Measurements from ENCODE around the gene MGLL.
A peak's percentile ranks its signal among the peaks of the same experiment; 100 is the strongest.

The MGLL gene

DNA sequence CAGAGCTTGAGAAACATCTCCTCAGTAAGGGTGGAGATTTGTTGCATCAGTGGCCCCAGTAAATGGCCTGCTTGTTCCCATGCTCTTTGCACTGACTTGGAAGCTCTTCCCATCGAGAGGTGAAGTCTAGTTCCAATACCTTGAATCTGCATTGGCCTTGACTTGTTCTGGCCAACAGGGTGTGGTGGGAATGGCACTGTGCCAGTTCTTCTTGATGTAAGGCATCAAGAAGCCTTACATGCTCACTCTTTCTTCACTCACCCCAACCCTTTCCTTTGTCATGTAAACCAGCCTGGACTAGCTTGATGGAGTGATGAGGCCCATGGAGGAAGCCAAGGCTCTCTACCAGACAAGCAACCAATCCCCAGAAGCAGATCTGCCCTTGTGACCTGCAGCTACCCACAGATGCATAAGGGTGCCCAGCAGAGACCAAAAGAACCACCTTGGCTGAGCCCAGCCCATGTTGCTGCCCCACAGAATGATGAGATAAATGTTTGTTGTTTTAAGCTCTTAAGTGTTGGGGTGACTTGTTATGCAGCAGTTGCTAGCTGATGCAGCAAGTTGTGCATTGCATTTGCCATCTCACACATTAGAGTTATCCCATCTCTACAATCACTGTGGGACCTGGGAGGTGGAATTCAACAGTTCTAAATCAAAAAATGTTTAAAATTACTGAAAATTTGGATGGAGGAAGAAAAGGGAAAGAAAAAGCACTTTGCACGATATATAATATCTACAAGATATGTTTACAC lies 11.1 kb upstream of the MGLL start:
- DNase-seq, result no peak

DNA sequence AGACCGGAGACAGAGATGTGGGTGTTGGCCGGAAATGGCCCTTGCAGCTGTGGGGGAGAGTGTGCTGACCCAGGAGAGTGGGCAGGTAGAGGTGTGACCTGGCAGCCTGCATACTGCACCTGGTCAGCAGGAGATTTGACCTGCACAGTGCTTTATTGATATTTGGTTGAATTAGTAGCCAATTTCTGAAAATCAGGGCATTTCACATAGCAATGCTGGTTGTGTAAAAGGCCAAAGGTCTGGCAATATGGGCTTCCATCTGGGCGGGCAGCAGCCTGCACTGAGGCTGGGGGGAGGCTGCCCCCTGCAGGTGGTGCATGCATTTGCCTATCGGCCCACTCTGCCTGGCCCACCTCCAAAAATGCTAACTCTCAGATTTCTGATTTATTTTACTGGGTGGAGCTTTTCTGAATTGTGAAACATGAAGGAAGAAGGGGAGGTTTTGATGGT lies 9.4 kb upstream of the MGLL start:
- peak; percentile 13 for DNase-seq

DNA sequence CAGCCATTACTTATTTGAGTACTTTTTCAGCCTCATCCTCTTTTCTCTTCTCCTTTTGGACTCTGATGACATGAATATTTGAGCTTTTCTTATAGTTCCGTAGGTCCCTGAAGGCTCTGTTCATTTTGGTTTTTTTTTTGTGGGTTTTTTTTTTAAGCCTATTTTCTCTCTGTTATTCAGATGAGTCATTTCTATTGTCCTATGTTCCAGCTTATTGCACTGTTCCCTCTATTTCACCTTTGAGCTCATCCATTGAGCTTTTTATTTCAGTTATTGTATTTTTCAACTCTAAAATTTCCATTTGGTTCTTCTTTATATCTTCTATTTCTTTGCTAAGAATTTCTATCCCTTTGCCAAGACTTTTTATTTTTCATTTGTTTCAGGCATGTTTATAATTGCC lies 7.2 kb upstream of the MGLL start:
- no peak for DNase-seq

DNA sequence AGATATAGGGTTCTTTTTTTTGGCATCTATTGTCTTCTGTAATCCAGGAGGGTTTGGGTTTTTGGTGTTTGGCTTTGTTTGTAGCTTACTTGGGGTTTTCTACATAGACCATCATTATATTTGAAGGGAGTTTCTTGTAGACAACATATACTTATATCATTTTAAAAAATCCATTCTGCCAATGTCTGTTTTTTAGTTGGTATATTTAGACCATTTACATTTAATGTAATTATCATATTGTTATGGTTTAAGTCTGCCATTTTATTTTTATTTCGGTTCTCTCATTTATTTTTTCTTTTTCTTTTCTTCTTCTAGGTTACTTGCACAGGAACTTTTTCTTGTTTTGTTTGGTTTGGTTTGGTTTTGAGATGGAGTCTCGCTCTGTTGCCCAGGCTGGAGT lies 5.5 kb upstream of the MGLL start:
- DNase-seq, result no peak

DNA sequence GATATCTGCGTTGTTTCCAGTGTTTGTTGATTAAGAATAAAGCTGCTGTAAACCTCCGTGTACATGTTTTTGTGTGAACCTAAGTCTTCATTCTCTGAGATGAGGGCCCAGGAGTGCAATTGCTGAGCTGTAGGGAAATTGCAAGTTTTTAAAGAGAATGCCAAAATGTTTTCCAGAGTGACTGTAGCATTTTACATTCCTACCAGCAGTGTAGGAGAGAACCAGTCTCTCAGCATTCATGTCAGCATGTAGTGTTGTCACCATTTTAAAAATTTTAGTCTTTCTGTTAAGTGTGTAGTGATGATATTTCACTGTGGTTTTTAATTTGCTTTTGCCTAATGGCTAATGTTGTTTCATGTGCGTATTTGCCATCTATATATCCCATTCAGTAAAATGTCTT lies 3.4 kb upstream of the MGLL start:
- DNase-seq, result no peak

DNA sequence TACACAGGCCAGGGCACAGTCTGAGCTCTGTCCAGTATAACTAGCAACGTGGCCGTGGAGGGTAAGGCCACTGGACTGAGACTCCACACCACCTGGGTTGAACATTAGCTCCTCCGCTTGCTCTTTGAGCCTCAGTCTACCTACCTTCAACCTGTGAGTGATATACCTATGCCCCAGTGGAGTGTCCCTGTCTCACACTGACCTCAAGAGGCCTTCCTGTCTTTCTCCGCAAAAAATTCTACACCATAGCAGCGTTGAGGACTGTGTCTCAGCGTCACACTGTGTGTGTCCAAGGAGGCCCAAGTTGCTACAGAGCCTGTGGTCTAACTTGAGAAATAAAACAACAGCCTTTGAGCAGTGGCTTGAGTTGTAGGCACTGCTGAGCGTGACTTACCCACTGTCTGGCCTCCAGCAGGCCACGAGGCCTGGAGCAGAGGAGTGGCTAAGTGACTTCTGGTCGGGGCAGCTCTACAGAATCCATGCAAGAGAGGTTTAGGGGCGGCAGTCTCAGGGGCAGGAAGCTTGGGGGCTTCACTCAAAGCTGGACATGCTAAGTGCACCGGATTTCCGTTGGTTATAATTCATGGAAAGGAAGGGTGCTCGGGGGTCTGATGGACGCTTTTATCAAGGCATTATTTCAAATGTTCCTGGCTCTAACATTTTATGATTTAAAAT lies 2.0 kb upstream of the MGLL start:
- no peak for DNase-seq

DNA sequence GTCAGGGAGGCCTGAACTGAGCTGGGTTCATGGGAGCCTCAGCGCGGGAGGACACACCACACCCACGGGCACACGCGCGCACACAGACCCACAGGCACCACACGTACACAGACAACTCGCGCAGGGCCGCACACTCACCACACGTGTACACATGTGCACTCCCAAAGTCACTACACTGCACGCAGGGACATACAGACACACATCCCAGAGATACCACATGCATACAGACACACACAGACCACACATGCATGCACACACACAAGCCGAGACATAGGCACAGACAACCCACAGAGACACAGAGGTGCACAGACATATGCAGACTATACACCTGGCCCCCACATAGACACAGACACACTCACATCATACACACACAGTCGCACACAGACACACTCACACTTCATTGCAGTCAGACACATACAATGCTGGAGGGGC lies 1.1 kb upstream of the MGLL start:
- DNase-seq, result no peak

DNA sequence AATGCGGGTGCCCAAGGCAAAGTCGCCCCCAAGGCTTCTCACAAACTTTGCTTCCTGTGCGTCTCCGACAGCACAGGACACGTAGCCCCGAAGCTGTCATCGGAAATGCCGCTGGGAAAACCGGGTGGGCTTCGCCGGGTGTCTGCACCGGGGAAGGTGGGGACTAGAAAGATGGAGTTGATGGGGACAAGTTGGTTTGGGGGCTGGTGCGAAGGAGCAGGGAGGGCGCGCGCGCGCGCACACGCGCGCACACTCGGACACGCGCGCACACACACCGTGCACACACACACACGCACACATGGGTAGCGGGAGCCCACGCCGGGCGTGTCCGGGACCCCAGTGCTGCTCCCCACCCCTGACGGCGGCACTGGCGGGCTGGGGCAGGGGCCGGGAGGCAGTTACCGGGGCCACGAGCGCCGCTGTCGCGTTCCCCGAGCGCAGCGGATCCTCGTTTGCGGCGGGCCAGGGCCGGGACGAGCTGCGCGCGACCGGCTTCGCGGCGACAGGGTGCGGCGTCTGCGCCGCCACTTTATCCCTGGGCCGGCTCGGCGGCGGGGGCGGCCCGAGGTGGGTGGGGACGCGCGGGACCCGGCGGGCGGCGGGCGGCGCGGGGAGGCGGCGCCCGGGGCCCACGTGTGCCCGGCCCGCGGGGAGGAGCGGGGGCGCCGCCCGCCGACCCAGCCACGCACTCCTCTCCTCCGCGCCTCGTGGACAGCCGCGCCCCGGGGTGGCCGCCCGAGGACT lies 539 bp upstream of the MGLL start:
- DNase-seq, result peak; percentile 69

DNA sequence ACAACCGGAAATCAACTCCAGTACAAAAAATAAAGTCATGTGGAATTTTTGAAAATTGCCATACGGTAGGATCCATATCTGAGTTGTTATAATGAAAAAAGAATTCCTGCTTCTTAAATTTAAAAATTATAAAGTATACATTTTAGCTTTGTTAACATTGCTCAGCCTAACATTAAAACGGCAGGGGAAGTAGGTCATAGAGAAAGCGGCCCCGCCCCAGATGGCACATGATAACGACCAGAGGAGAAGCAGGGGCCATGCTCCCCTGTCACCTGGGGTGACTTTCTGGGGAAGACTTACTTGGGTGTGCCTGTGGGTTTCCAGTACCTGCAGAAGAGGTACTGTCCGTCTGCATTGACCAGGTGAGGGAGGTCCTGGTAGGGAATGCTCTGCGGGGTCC lies 921 bp downstream of the MGLL start:
- DNase-seq, result peak; percentile 11

DNA sequence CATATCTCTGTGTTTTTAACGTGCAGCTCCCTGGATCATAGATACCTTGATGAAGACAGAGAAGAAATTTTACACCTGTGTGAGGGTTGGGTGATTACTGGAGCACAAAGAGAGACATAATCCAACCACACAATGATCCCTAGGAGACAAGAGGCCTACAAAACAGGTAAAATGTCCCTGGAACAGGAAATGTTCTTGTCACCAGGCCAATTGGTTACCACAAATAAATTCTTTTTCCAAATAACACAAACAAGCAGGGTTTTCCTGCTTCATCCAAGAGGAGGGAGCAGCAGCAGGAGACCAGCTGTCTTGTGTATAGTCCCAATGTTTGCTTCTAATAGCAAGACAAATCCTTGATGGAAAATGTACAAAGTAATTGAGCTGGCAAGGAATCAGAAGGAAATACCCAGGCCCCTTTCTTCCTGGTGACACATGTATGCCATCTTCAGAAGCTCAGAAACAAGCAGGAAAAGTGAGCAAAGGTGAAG lies 1.4 kb downstream of the MGLL start:
- DNase-seq, result peak; percentile 45

DNA sequence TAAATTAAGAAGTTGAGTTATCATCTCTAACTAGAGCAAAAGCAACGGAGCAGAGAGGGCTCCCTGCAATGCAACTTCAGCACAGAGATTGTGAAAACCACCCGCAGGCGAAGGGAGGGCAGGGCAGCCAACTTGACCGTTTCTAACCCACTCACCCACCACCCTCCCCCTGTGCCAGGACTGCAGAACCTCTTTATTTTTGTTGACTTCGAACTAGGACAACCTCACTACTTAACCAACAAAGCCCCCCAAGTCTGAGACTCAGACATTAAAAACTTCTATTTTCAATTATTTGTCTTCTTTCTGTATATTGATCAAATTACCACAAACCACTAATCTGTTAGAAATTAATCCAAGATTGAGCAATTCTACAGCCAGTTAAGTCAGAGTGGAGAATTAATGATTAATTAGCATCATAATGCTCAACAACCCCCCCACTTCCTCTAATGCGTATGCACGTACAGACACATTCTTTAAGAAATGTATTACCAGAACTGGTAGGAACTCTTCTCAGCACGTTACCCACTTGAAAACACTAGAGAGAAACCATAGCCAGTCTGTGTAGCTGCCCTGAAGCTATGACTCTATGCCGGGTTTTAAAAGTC lies 2.0 kb downstream of the MGLL start:
- peak; percentile 10 for DNase-seq

DNA sequence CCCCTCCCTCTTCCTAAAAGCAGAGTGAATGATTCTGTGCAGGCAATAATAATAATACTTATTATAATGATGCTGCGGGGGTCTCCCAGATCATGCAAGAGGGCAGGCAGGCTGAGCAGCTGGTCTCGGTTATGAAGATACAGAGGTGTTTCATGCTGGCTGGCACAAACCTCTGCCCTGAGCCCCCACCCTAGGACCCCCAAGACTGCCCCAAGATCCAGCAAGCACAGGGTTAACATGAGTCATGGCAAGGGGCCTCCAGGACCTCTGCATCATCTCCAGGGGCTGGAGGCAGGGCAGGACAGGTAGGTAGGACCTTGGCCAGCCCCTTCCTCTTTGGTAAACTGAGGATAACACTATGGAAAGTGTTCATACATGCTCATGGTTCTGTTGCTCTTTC lies 2.7 kb downstream of the MGLL start:
- no peak for DNase-seq

DNA sequence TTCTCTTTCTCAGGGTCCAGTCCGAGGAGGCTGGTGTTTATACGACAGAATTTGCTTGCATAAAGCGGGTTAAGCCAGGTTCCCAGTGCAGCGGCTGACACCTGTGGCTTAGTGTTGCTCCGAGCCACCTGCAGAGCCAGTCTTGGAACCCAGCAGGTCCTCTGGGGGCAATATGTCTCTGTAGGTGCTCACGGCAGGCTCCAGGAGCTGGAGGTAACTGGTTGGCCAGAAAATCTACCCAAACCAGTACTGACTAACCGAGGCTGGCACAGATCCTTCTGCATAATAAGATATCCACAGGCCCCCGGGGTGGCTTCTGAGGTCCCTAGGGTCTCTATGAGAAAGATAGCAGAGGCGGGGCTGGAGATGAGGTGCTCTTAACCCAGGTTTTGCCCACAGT lies 3.2 kb downstream of the MGLL start:
- peak; percentile 13 for DNase-seq

DNA sequence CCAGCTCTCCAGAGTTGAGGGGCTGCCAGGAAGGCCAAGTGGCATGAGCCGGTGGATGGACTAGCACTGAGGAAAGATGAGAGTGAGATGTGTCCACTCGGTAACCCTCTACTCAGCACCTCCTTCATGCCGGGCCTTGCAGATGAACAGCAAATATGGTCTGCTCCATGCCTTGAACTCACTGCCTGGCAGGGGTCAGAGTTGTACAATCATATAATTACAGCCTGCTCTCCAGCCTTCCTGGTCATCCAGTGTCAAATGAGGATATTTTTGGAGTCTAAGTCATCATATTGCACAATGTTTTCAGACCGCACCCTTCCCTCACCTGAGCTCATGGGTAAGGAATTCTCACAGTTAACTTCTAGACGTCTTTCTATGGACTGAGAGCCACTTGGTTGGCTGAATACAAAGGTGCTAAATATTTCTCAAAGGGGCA lies 4.9 kb downstream of the MGLL start:
- DNase-seq, result no peak

DNA sequence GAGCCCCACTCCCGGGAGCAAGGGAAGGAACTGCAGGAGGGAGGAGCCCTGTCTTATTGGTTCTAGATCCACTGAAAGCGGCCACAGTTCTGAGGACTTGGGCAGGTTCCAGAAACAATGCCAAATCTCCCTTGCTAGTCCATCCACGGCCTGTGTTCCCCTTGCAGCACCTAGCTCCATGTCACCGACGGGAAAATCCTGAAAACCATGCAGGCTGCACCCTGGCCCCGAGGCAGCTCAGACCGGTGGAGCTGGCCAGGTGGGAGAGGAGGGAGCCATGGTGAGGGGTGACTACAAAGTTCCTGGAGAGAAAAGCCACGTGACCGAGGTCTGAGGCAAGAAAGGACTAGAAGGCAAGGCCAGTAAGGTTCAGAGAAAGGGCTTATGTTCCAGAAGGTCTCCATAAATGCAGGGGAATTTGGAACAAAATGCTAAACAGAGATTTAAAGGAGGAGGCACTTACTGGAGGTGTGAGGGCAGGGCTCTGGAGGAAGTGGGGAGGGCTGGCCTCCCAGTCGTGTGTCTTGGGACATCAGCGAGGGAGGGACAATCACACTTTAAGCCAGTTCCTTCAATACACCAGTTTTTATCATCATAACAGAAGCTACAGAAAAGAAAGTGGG lies 5.4 kb downstream of the MGLL start:
- no peak for DNase-seq

DNA sequence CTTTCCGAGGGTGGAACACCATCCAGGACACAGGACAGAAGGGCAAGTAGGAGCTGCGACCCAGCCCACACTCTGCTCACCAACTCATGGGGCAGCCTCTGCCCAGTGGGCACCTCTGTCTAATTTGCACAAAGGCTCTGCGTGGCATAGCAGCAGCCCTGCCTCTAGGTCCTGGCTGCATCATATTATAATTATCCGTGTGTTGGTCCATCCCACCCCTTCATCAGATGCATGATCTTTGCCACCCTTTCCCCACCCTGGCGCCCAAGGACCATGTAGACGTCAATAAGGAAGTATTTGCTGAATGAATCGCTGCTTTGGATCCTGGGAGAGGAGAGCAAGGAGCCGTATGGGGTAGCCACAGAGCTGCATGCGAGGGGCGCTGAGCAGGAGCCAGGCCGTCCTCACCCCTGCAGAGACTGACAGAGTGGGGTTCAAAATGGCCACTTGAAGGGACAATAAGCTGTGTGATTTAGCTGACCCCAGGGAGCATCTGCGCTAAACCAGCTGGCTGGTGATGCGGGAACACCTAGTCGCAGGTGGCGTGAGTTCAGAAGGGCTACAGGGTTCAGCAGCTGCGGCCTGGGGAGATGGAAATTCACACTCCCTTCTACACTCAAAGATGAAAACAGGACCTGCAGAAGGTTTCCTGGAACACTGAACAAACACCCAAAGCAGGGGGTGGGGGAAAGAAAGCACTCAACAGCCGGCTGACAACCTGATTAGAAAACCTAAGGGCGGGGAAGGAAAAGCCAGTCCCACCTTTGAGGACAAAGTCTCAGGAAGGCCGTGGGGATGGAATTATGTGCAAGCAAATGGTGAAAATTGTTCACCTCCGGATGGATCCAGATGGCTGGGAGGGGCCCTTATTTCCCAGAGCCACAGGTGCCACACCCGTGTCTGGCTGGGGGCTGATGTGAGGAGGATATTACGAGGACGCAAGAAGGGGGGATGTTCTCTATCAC lies 6.4 kb downstream of the MGLL start:
- DNase-seq, result no peak

DNA sequence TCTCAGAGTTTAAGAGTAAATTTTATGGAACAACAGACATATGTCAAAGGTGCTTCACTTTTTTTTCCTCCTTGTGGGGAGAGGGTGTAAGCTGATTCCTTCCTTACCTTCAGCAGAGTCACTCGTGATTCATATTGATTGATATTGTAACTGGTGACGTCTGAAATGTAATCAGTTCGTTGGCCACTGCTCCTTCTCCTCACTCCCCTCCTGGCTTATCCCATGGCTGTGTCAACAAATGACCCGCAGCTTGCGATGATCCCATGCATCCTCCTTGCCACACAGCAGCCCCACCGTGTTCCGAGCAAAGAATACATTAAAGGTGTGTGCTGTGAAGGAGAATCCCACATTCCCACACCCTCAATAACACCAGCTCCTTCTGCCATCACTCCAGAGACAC lies 7.3 kb downstream of the MGLL start:
- DNase-seq, result no peak

DNA sequence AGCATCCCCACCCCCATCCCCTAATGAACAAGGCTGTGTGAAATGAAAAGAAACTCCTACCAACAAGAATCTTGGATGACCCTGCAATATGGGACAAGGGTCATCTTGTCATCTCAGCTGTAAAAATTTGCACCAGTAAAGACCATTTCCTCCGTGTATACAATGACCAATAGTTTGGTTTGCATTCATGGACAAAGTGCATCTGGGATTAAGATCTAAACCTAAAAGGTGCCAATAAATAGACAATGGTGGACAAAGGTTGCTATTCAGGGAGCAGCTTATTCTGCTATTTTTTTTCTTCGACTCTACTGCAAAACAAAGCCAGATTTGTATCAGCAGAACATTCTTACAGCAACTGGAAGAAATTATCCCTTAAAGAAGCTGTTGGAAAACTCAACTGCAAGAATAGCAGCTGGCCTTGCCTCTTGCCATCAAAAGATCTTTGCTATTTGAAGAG lies 8.0 kb downstream of the MGLL start:
- DNase-seq, result no peak

DNA sequence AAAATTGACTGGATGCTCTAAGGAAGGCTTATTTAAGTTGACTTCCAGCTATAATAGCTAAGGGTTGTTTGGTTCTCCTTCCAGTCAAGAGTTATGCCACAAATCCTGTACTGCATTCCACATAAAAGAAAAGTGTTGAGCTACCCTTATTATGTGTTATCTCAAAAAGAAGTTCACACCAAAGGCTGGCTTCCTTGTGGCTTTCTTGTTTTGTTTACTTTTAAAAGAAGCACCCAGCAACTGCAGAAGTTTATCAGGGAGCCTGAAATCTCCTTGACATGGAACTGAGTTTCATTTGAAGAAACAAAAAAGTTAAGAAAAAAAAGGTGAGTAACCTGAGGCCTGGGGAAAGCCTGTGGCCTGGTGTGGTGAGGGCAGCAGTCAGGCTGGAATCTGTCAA lies 10.2 kb downstream of the MGLL start:
- no peak for DNase-seq

DNA sequence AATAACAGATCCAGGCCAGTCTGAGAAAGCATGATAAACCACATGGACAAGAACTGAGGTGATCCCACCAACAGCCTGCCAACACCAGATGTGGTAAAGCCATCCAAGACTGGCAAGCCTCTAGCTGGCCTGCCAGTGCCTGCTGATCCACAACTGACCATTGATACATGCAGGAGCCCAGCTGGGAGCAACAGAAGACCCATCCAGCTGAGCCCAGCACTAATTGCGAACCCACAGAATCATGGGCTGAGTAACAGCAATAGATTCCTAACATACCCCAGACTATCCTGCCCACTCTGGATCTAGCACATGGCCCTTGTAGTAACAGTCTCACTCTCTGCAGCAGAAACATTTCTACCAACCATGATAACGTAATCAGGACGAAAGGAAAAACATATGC lies 10.6 kb downstream of the MGLL start:
- DNase-seq, result no peak

DNA sequence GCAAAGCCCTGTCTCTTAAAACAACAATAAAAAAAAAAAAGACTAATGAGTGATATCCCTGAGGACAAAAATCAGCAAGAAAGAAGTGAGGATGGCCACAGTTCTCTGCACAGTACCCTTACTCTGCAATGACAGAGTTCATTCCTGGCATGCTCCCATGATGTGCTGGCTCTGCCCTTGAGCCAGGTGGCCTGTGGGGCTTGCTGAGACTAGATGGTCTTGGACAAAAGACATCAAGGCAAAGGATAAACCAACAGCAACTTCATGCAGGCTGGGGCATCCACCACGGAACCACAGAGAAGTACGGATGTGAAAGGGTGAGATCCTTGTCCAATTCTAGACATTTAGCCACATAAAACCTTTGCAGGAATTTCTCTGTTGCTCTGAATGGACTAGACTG lies 12.7 kb downstream of the MGLL start:
- DNase-seq, result no peak

DNA sequence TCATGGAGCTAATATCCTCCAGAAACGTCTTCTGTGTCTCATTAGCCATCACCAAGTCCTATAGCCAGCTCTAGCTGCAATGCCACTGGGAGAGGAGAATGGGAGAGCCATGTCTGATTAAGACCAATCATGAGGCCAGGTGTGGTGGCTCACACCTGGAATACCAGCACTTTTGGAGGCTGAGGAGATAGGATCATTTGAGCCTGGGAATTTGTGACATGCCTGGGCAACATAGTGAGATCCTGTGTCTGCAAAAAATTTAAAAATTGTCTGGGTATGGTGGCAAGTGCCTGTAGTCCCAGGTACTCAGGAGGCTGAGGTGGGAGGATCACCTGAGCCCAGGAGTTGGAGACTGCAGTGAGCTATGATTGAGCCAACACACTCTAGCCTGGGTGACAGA lies 13.1 kb downstream of the MGLL start:
- no peak for DNase-seq
